Spleen (tissue), 7 donors: ENCODE measurements around the gene PAFAH2.

Experiments used
- CTCF ChIP-seq, 11 experiments: fragments of 200-600 bp in 7 of 11; fragments of 450-650 bp in 4 of 11; sonication (generic) in 4 of 11; IDR thresholded peaks in 8 of 11; conservative IDR thresholded peaks in 3 of 11; 1 replicate in 7 of 11; 2 replicates in 4 of 11; pipeline versions ENCODE4 v1.4.0 to v1.8.0; 2016 to 2021; ENCODE audit warnings: antibody characterized with exemption in 11 of 11, inconsistent platforms in 4 of 11, mild to moderate bottlenecking in 1 of 11
- POLR2A ChIP-seq, 3 donors: fragments of 450-650 bp; IDR thresholded peaks; one replicate each; pipeline ENCODE4 v1.5.1; 2017; ENCODE audit warnings: antibody characterized with exemption in 3 of 3, mild to moderate bottlenecking in 1 of 3
- donor health status: DM: no; HTN: no; CAD: no; lungs with moderate emphysema.
- donor health status: DM: no; HTN: no; CAD: no.
- donor health status: DM: no; HTN: no; CAD: no.

- TF ChIP-seq POLR2A (IDR thresholded peaks at IDR 0.05) (no peak), CTCF (IDR thresholded peaks at IDR 0.05 in 8 of 11, conservative IDR thresholded peaks at IDR 0.05 in 3 of 11) (no peak)
Observed at GRCh38 chr1:25959611-25960010, 38.3 kb downstream of the PAFAH2 start.
